ENCODE measurements around the gene PXYLP1.

DNA sequence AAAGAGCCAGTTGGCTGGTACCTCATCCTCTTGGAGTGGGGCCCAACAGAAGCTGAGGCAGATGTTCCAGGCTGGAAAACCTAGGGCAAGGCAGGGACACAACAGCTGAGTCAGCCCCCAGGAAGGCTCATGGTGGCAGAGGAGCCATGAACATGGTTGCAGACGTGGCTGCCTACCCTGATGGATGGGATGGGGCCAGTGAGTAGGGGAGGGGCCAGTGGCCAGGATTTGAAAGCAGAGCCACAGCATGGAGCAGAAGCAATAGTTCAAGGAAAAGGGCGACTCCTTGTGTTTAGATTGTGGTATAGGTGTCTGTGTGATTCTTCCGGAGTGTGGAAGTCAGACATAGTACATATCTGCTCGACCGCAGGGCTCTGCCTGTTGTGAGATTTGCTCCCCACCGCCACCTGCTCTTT lies 24.2 kb downstream of the PXYLP1 start:
- TF ChIP-seq, protein P1, sequence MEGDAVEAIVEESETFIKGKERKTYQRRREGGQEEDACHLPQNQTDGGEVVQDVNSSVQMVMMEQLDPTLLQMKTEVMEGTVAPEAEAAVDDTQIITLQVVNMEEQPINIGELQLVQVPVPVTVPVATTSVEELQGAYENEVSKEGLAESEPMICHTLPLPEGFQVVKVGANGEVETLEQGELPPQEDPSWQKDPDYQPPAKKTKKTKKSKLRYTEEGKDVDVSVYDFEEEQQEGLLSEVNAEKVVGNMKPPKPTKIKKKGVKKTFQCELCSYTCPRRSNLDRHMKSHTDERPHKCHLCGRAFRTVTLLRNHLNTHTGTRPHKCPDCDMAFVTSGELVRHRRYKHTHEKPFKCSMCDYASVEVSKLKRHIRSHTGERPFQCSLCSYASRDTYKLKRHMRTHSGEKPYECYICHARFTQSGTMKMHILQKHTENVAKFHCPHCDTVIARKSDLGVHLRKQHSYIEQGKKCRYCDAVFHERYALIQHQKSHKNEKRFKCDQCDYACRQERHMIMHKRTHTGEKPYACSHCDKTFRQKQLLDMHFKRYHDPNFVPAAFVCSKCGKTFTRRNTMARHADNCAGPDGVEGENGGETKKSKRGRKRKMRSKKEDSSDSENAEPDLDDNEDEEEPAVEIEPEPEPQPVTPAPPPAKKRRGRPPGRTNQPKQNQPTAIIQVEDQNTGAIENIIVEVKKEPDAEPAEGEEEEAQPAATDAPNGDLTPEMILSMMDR (IDR thresholded peaks at IDR 0.05) = peak in 4 of 6 experiments; percentile 18 to 37 (median 24)
- TF ChIP-seq POLR2A (IDR thresholded peaks at IDR 0.05) = no peak

Measured in Peyer's patch (tissue), 4 donors.